HepG2 (cell line): ENCODE measurements around the gene BLVRB. TPM values are rescaled to one million over a fixed set of nuclear protein-coding genes. Genes with fewer than 3 reads are reported as not detected.

ENCODE experiments used
- ATAD3A ChIP-seq: sonication (generic); formaldehyde crosslinking; IDR thresholded peaks from 2 replicates; pipeline ENCODE4 v1.4.0; 2020; ENCODE audit warnings: missing genetic modification reagents
- BORCS8-MEF2B ChIP-seq: sonication (generic); formaldehyde crosslinking; IDR thresholded peaks from 2 replicates; pipeline ENCODE4 v1.8.0; 2022; ENCODE audit warnings: mild to moderate bottlenecking, missing genetic modification reagents
- CCDC6 ChIP-seq: sonication (generic); formaldehyde crosslinking; IDR thresholded peaks from 2 replicates; pipeline ENCODE4 v1.8.1; 2022; ENCODE audit warnings: mild to moderate bottlenecking, missing genetic modification reagents, moderate library complexity
- CENPT ChIP-seq: sonication (generic); formaldehyde crosslinking; IDR thresholded peaks from 2 replicates; pipeline ENCODE4 v1.8.0; 2022; ENCODE audit warnings: low read depth, mild to moderate bottlenecking, moderate library complexity, missing genetic modification reagents
- FOXA1 ChIP-seq, 2 experiments: fragments of 450-650 bp in 1 of 2; sonication (generic) in 1 of 2; formaldehyde crosslinking in 1 of 2; IDR thresholded peaks; 2 replicates each; pipeline versions ENCODE4 v1.4.0 to v1.6.1; 2016 to 2020; ENCODE audit warnings: missing genetic modification reagents in 1 of 2
- FOXO1 ChIP-seq: sonication (generic); formaldehyde crosslinking; IDR thresholded peaks from 2 replicates; pipeline ENCODE4 v1.4.0; 2020; ENCODE audit warnings: missing genetic modification reagents
- POLR2A ChIP-seq, 2 experiments: IDR thresholded peaks; 2 replicates each; pipeline ENCODE4 v1.6.1; 2011; ENCODE audit warnings: low read depth in 2 of 2, low read length in 2 of 2, mild to moderate bottlenecking in 1 of 2, moderate library complexity in 1 of 2; ENCODE audit not compliant: insufficient read depth in 1 of 2
- RCOR2 ChIP-seq: IDR thresholded peaks from 2 replicates; pipeline ENCODE4 v1.6.1; 2016; ENCODE audit warnings: missing biosample characterization, missing genetic modification reagents
- ZBTB1 ChIP-seq: sonication (generic); formaldehyde crosslinking; IDR thresholded peaks from 2 replicates; pipeline ENCODE4 v1.4.0; 2020; ENCODE audit warnings: missing genetic modification reagents, borderline replicate concordance
- ZFYVE20 ChIP-seq: sonication (generic); formaldehyde crosslinking; IDR thresholded peaks from 2 replicates; pipeline ENCODE4 v1.8.0; 2023; ENCODE audit warnings: low read depth, mild to moderate bottlenecking, moderate library complexity, missing genetic modification reagents, borderline replicate concordance
- ZNF644 ChIP-seq: IDR thresholded peaks from 2 replicates; pipeline ENCODE4 v1.6.1; 2016; ENCODE audit warnings: low read depth
- ZNF703 ChIP-seq: sonication (generic); formaldehyde crosslinking; IDR thresholded peaks from 2 replicates; pipeline ENCODE4 v1.5.1; 2020; ENCODE audit warnings: missing genetic modification reagents, mild to moderate bottlenecking, moderate library complexity, borderline replicate concordance
- ZNF792 ChIP-seq: IDR thresholded peaks from 2 replicates; pipeline ENCODE4 v1.6.1; 2016
- polyA plus RNA-seq, 8 experiments: library from polyadenylated mRNA; depleted of rRNA in 3 of 8; stranded (reverse) in 7 of 8; unstranded in 1 of 8; fragments of >200 nt; fragmentation: Illumina TruSeq in 4 of 8; extraction: Trizol in 4 of 8; gene quantifications; 2 replicates each; pipeline versions ENCODE4 v1.2.1 to v1.2.3, GENCODE V29; 2011 to 2016; ENCODE audit warnings: low read depth in 4 of 8, missing spikeins in 1 of 8, mixed read lengths in 1 of 8; ENCODE audit not compliant: insufficient read depth in 1 of 8
- total RNA-seq, 5 experiments: library from RNA; depleted of rRNA; stranded (reverse); fragments of >200 nt; fragmentation: Illumina TruSeq; extraction: Trizol; gene quantifications; 2 replicates each; pipeline ENCODE4 v1.2.3, GENCODE V29; 2016; ENCODE audit warnings: low read depth in 1 of 5
- TF ChIP-seq, protein P1 (sequence below): sonication (generic); formaldehyde crosslinking; conservative IDR thresholded peaks from 2 replicates; pipeline ENCODE4 v1.8.1; 2023; ENCODE audit warnings: missing genetic modification reagents
- TF ChIP-seq, protein P2 (sequence below), 2 experiments: sonication (generic) in 1 of 2; formaldehyde crosslinking in 1 of 2; IDR thresholded peaks; 2 replicates each; pipeline versions ENCODE4 v1.6.1 to v1.9.0; 2014 to 2022; ENCODE audit warnings: antibody characterized with exemption in 1 of 2, borderline replicate concordance in 1 of 2, inconsistent platforms in 1 of 2, low read depth in 1 of 2, missing genetic modification reagents in 1 of 2
- TF ChIP-seq, protein P3 (sequence below): sonication (generic); formaldehyde crosslinking; IDR thresholded peaks from 2 replicates; pipeline ENCODE4 v1.4.0; 2020; ENCODE audit warnings: mild to moderate bottlenecking, missing genetic modification reagents
- TF ChIP-seq, protein P4 (sequence below): sonication (generic); formaldehyde crosslinking; conservative IDR thresholded peaks from 2 replicates; pipeline ENCODE4 v1.8.0; 2022; ENCODE audit warnings: missing genetic modification reagents
- TF ChIP-seq, protein P5 (sequence below): sonication (generic); formaldehyde crosslinking; IDR thresholded peaks from 2 replicates; pipeline ENCODE4 v1.5.1; 2020; ENCODE audit warnings: missing genetic modification reagents, mild to moderate bottlenecking, borderline replicate concordance

Gene BLVRB
- total and polyA plus RNA-seq, 2 of the 13 experiments (the other 11 are each of a cell fraction or from before 2014, with no cell fraction given) = 25.9 to 51.4 TPM

DNA sequence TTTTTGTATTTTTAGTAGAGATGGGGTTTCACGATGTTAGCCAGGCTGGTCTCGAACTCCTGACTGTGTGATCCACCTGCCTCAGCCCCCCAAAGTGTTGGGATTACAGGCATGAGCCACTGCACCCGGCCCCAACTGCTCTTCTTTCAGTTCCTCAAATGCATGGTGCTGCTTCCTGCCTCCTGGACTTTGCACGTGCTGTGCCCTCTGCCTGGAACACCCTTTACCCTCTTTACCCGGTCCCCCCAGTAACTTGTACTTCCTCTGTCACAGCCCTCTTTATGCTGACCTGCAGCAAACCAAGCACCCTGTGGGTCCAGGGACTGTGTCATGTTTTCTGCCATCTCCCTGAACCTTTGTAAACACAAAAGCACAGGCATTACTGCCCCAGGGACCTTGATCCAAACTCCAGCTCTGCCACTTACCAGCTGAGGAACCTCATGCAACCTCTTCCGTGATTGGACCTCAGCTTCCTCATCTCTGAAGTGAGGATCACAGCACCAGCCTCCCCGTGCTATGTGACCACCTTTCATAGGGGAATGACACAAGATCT lies 3.8 kb downstream of the BLVRB start (continued):
- TF ChIP-seq, protein P1, sequence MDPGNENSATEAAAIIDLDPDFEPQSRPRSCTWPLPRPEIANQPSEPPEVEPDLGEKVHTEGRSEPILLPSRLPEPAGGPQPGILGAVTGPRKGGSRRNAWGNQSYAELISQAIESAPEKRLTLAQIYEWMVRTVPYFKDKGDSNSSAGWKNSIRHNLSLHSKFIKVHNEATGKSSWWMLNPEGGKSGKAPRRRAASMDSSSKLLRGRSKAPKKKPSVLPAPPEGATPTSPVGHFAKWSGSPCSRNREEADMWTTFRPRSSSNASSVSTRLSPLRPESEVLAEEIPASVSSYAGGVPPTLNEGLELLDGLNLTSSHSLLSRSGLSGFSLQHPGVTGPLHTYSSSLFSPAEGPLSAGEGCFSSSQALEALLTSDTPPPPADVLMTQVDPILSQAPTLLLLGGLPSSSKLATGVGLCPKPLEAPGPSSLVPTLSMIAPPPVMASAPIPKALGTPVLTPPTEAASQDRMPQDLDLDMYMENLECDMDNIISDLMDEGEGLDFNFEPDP (CRISPR knock-in tag) = no peak
- no peak for TF ChIP-seq CENPT (CRISPR knock-in tag)
- TF ChIP-seq, protein P2, sequence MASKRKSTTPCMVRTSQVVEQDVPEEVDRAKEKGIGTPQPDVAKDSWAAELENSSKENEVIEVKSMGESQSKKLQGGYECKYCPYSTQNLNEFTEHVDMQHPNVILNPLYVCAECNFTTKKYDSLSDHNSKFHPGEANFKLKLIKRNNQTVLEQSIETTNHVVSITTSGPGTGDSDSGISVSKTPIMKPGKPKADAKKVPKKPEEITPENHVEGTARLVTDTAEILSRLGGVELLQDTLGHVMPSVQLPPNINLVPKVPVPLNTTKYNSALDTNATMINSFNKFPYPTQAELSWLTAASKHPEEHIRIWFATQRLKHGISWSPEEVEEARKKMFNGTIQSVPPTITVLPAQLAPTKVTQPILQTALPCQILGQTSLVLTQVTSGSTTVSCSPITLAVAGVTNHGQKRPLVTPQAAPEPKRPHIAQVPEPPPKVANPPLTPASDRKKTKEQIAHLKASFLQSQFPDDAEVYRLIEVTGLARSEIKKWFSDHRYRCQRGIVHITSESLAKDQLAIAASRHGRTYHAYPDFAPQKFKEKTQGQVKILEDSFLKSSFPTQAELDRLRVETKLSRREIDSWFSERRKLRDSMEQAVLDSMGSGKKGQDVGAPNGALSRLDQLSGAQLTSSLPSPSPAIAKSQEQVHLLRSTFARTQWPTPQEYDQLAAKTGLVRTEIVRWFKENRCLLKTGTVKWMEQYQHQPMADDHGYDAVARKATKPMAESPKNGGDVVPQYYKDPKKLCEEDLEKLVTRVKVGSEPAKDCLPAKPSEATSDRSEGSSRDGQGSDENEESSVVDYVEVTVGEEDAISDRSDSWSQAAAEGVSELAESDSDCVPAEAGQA (IDR thresholded peaks at IDR 0.05; ENCODE audit: low read depth) = no peak
- TF ChIP-seq, protein P2 (CRISPR knock-in tag; IDR thresholded peaks at IDR 0.05; ENCODE audit: borderline replicate concordance) = no peak
- no peak for TF ChIP-seq ATAD3A (CRISPR knock-in tag)
- peak; percentile 70; the same call in 1 of the 2 replicates for TF ChIP-seq RCOR2 (CRISPR knock-in tag)
- TF ChIP-seq ZBTB1 (CRISPR knock-in tag) = no peak
- TF ChIP-seq ZNF703 = no peak
- TF ChIP-seq ZNF792 (CRISPR knock-in tag) = 0 out of 2 replicates have a peak, but pooled peaks have one; percentile 14
- no peak for TF ChIP-seq FOXA1 (IDR thresholded peaks at IDR 0.05)
- 0 out of 2 replicates have a peak, but pooled peaks have one; percentile 40 for TF ChIP-seq FOXA1 (CRISPR knock-in tag; IDR thresholded peaks at IDR 0.05)
- TF ChIP-seq BORCS8-MEF2B = no peak; the same call in 1 of the 2 replicates
- no peak for TF ChIP-seq CCDC6 (CRISPR knock-in tag)
- no peak for TF ChIP-seq ZFYVE20
- TF ChIP-seq POLR2A (IDR thresholded peaks at IDR 0.05; ENCODE audit: insufficient read depth in 1 of 2, low read depth in 2 of 2, low read length in 2 of 2) = no peak
- peak; percentile 35; the same call in 1 of the 2 replicates for TF ChIP-seq FOXO1 (CRISPR knock-in tag)
- TF ChIP-seq ZNF644 (CRISPR knock-in tag) = no peak
- TF ChIP-seq, protein P3, sequence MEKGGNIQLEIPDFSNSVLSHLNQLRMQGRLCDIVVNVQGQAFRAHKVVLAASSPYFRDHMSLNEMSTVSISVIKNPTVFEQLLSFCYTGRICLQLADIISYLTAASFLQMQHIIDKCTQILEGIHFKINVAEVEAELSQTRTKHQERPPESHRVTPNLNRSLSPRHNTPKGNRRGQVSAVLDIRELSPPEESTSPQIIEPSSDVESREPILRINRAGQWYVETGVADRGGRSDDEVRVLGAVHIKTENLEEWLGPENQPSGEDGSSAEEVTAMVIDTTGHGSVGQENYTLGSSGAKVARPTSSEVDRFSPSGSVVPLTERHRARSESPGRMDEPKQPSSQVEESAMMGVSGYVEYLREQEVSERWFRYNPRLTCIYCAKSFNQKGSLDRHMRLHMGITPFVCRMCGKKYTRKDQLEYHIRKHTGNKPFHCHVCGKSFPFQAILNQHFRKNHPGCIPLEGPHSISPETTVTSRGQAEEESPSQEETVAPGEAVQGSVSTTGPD (CRISPR knock-in tag) = no peak
- TF ChIP-seq, protein P4, sequence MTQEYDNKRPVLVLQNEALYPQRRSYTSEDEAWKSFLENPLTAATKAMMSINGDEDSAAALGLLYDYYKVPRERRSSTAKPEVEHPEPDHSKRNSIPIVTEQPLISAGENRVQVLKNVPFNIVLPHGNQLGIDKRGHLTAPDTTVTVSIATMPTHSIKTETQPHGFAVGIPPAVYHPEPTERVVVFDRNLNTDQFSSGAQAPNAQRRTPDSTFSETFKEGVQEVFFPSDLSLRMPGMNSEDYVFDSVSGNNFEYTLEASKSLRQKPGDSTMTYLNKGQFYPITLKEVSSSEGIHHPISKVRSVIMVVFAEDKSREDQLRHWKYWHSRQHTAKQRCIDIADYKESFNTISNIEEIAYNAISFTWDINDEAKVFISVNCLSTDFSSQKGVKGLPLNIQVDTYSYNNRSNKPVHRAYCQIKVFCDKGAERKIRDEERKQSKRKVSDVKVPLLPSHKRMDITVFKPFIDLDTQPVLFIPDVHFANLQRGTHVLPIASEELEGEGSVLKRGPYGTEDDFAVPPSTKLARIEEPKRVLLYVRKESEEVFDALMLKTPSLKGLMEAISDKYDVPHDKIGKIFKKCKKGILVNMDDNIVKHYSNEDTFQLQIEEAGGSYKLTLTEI (CRISPR knock-in tag) = no peak
- TF ChIP-seq, protein P5, sequence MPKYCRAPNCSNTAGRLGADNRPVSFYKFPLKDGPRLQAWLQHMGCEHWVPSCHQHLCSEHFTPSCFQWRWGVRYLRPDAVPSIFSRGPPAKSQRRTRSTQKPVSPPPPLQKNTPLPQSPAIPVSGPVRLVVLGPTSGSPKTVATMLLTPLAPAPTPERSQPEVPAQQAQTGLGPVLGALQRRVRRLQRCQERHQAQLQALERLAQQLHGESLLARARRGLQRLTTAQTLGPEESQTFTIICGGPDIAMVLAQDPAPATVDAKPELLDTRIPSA = no peak
